Stimulated activated naive CD8-positive, alpha-beta T cell treated with anti-CD3 and anti-CD28 coated beads, Interleukin-15, amount 100 ng/mL, for 72 hours (primary cell): Measurements from ENCODE around the gene NINL.
"Not testable (repeated sequence)": the region's sequence is repeated elsewhere in the genome, so short reads cannot be mapped to it uniquely, and the experiment has no call there.

Source experiments
- ATAC-seq: fragments of 150-1000 bp; cut with Tn5 transposase; 2 replicates; pipeline ENCODE4 v1.10.0; 2021; ENCODE audit warnings: mild to moderate bottlenecking, moderate library complexity
- DNase-seq, 2 donors: peaks; one replicate each; pipeline ENCODE4 v3.0.0; 2021 to 2022
- H3K27ac Mint-ChIP-seq, 2 donors: one replicate each; pipeline ENCODE4 v1.8.0; 2022; ENCODE audit warnings: mild to moderate bottlenecking in 2 of 2, mixed read lengths in 2 of 2, moderate library complexity in 2 of 2
- H3K27me3 Mint-ChIP-seq: one replicate; pipeline ENCODE4 v1.8.0; 2022; ENCODE audit warnings: mixed read lengths
- H3K4me1 Mint-ChIP-seq: one replicate; pipeline ENCODE4 v1.8.0; 2022; ENCODE audit warnings: mild to moderate bottlenecking, mixed read lengths
- H3K4me3 Mint-ChIP-seq, 2 donors: one replicate each; pipeline ENCODE4 v1.8.0; 2022; ENCODE audit warnings: mild to moderate bottlenecking in 2 of 2, mixed read lengths in 2 of 2, moderate library complexity in 1 of 2
- H3K9me3 Mint-ChIP-seq, 2 donors: one replicate each; pipeline ENCODE4 v1.8.0; 2022; ENCODE audit warnings: mixed read lengths in 2 of 2

Gene NINL

DNA sequence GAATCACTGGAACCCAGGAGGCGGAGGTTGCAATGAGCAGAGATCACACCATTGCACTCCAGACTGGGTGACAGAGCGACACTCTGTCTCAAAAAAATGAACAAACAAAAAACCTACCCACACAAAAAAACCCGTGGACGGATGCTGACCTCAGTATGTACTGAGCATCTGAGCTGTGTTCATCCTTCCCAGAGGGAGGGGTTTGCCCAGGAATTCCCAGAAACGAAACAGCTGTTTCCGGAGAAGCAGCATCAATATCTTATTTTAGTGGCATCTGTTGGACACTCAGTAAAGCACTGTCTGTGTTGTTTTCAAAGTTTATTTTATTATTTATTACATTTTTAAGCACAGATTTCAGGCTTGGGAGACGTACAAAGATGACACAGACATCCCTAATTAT lies 19.8 kb upstream of the NINL start:
- Mint-ChIP-seq H3K27me3 (no peaks in the 10 kb centered on the region), H3K4me1 (peaks cover 6% of the 10 kb centered on the region), H3K4me3 (no peak overlapping the region), H3K9me3 (no peaks in the 10 kb centered on the region), H3K27ac (no peak overlapping the region)
- ATAC-seq: no peak
- DNase-seq: no peak

GRCh38 chr20:25604611-25605010 lies 19.3 kb upstream of the NINL start:
- Mint-ChIP-seq H3K4me3 (no peak overlapping the region), H3K27ac (no peak overlapping the region), H3K27me3 (no peaks in the 10 kb centered on the region), H3K9me3 (no peaks in the 10 kb centered on the region), H3K4me1 (peaks cover 6% of the 10 kb centered on the region)
- DNase-seq: no peak
- ATAC-seq: no peak

DNA sequence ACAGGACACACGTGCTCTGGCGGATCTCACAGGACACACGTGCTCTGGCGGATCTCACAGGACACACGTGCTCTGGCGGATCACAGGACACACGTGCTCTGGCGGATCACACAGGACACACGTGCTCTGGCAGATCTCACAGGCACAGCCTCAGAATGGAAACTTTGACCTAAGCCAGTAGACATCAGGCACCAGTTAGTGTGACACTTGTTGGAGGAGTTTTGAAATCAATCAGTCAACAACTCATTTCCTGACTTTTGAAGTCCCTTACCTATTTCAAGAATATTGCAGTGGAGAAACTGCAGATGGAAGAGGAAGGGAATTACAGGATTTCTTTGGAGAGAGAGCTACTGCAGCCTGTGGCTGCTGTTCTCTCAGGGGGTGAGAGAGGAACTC lies 17.6 kb upstream of the NINL start:
- DNase-seq: peak in 1 of 2 donors; percentile 18
- H3K4me3 Mint-ChIP-seq, H3K27me3 Mint-ChIP-seq, H3K27ac Mint-ChIP-seq, H3K9me3 Mint-ChIP-seq, H3K4me1 Mint-ChIP-seq: not testable (repeated sequence)
- ATAC-seq: peak; percentile 83

DNA sequence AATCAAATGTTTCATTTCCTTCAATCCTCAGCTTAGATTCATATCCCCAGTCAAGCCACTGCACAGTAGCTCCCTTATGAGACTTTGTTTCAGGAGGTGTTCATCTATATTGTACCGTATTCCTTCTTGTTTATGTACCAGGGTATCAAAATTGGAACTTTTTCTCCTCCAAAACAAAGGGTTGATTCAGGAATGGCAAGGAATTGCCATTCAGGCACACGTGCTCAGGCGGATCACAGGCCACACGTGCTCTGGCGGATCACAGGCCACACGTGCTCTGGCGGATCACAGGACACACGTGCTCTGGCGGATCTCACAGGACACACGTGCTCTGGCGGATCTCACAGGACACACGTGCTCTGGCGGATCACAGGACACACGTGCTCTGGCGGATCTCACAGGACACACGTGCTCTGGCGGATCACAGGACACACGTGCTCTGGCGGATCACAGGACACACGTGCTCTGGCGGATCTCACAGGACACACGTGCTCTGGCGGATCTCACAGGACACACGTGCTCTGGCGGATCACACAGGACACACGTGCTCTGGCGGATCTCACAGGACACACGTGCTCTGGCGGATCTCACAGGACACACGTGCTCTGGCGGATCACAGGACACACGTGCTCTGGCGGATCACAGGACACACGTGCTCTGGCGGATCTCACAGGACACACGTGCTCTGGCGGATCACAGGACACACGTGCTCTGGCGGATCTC lies 17.0 kb upstream of the NINL start:
- H3K9me3 Mint-ChIP-seq, H3K27me3 Mint-ChIP-seq, H3K4me3 Mint-ChIP-seq, DNase-seq, H3K4me1 Mint-ChIP-seq, ATAC-seq: not testable (repeated sequence)
- H3K27ac Mint-ChIP-seq: peak overlapping the region in 1 of 2 donors; percentile 38

DNA sequence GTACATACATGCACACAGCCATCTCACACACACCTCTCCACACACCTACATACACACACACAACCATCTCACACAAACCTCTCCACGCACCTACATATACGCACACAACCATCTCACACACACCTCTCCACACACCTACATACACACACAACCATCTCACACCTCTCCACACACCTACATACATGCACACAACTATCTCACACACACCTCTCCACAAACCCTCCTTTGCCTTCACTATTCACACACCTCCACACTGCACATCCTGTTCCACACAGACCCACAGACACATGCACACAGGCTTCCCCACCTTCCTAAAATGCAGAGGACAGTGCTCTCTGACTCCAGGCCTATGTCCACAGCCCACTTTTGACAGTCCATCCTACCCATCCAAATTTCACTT lies 16.3 kb upstream of the NINL start:
- Mint-ChIP-seq H3K4me1 (peaks cover 6% of the 10 kb centered on the region), H3K9me3 (no peaks in the 10 kb centered on the region), H3K27ac (no peak overlapping the region), H3K4me3 (no peak overlapping the region), H3K27me3 (no peaks in the 10 kb centered on the region)
- no peak for DNase-seq
- ATAC-seq: no peak

DNA sequence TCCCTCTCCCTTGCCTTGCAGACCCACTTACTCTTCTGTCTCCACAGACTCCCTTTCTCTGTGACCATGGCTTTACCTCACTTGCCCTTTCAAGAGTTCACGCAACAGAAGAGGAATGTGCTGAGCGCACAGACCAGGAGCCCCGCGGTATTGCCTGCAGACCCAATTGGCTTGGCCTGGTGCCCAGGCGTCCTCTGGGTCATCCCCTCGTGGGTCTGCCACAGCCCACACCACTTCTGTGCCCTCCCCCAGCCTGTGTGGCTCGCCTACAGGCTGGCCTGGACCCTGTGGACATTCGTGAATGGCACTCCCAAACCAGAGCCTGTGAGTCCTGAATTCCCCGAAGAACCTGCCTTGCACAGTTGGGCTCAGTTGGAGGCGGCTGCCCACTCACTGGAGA lies 15.3 kb upstream of the NINL start:
- DNase-seq (no peak), ATAC-seq (no peak)
- Mint-ChIP-seq H3K4me1 (peaks cover 6% of the 10 kb centered on the region), H3K4me3 (no peak overlapping the region), H3K27me3 (no peaks in the 10 kb centered on the region), H3K9me3 (no peaks in the 10 kb centered on the region), H3K27ac (peak overlapping the region in 1 of 2 donors; percentile 27)

DNA sequence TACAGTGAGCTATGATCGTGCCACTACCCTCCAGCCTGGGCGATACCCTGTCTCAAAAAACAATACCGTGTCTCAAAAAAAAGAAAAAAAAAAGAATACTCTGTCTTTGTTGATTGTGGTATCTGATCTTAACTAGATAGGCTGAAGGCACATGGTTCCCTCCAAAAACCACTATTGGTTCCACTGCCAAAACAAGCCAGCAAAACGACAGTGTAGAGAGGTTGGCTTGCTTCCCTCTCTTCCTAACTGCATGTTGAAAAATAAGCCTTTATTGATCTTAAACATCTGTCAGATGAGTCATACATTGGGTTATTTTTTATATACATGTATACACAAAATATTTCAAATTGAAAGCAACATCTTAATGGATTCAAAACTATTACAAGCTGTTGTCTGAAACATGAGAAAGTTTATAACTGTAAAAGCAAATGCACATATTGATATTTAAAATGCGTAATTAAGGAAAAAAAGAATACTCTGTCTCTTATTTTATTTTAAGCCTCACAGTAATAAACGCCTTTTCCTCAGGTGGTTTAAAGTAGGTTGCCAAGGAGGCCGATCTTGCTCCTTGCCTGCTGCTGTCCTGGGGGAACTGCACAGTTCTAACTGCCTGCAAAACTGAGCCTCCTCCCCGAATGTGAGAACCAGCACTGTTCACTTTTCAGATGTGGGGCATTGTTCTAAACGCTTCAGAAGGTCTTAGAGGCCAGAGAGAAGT lies 7.0 kb upstream of the NINL start:
- no peak for DNase-seq

GRCh38 chr20:25590778-25591177 lies 5.4 kb upstream of the NINL start:
- not testable (repeated sequence) for H3K27me3 Mint-ChIP-seq, DNase-seq, H3K27ac Mint-ChIP-seq, H3K9me3 Mint-ChIP-seq, ATAC-seq, H3K4me1 Mint-ChIP-seq, H3K4me3 Mint-ChIP-seq

More for the DNA sequence above, 7.0 kb upstream of the NINL start:
- ATAC-seq: no peak
- no peaks in the 10 kb centered on the region for H3K9me3 Mint-ChIP-seq
- H3K27me3 Mint-ChIP-seq: no peaks in the 10 kb centered on the region
- no peaks in the 10 kb centered on the region for H3K4me1 Mint-ChIP-seq
- H3K4me3 Mint-ChIP-seq: no peak overlapping the region
- H3K27ac Mint-ChIP-seq: peak overlapping the region in 1 of 2 donors; percentile 14

DNA sequence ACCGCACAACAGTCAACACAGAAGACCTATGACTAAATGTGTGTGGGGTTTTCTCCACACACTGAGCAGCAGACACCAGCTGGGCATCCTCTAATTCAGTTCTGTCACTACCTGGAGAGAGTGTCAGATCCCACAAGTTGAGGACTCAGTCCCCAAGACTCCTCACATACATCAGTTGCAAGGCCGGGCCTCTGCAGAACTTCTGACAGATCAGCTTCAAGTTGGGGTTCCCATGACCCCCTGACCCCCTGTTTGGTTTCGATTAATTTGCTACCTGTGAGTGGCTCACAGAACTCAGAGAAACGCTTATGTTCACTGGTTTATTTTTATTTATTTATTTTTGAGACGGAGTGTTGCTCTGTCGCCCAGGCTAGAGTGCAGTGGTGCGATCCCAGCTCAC lies 3.2 kb upstream of the NINL start:
- ATAC-seq: no peak
- peaks cover 7% of the 10 kb centered on the region for H3K4me1 Mint-ChIP-seq
- no peaks in the 10 kb centered on the region for H3K9me3 Mint-ChIP-seq
- H3K27me3 Mint-ChIP-seq: peaks cover 4% of the 10 kb centered on the region
- H3K27ac Mint-ChIP-seq: no peak overlapping the region
- H3K4me3 Mint-ChIP-seq: no peak overlapping the region
- no peak for DNase-seq

- peaks cover 11% of the 10 kb centered on the region for H3K4me1 Mint-ChIP-seq
- H3K9me3 Mint-ChIP-seq: no peaks in the 10 kb centered on the region
- H3K4me3 Mint-ChIP-seq: no peak overlapping the region
- DNase-seq: no peak
- H3K27ac Mint-ChIP-seq: no peak overlapping the region
- H3K27me3 Mint-ChIP-seq: peaks cover 13% of the 10 kb centered on the region
- no peak for ATAC-seq
Measured at GRCh38 chr20:25587536-25587935, 2.2 kb upstream of the NINL start.

DNA sequence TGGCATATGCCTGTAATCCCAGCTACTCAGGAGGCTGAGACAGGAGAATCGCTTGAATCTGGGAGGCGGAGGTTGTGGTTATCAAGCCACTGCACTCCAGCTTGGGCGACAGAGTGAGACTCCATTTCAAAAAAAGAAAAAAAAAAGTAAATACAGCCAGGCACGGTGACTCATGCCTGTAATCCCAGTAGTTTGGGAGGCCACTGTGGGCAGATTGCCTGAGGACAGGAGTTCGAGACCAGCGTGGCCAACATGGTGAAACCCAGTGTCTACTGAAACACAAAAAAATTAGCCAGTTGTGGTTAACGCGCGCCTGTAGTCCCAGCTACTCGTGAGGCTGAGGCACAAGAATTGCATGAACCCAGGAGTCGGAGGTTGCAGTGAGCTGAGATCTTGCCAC lies 1.5 kb upstream of the NINL start:
- Mint-ChIP-seq H3K4me3 (no peak overlapping the region), H3K27me3 (peaks cover 13% of the 10 kb centered on the region), H3K4me1 (peaks cover 11% of the 10 kb centered on the region), H3K9me3 (no peaks in the 10 kb centered on the region), H3K27ac (no peak overlapping the region)
- no peak for DNase-seq
- ATAC-seq: no peak

- H3K9me3 Mint-ChIP-seq, DNase-seq, H3K27ac Mint-ChIP-seq, ATAC-seq: not testable (repeated sequence)
- Mint-ChIP-seq H3K4me1 (peaks cover 11% of the 10 kb centered on the region), H3K4me3 (peak overlapping the region; percentile 49 to 64), H3K27me3 (peaks cover 13% of the 10 kb centered on the region)
Measured at GRCh38 chr20:25583607-25584006, 1.7 kb downstream of the NINL start.

GRCh38 chr20:25580711-25581110 lies 4.6 kb downstream of the NINL start:
- ATAC-seq (no peak), DNase-seq (no peak)
- H3K27me3 Mint-ChIP-seq: peaks cover 13% of the 10 kb centered on the region
- no peaks in the 10 kb centered on the region for H3K9me3 Mint-ChIP-seq
- H3K27ac Mint-ChIP-seq: no peak overlapping the region
- peaks cover 11% of the 10 kb centered on the region for H3K4me1 Mint-ChIP-seq
- no peak overlapping the region for H3K4me3 Mint-ChIP-seq

- Mint-ChIP-seq H3K27me3 (peaks cover 13% of the 10 kb centered on the region), H3K9me3 (no peaks in the 10 kb centered on the region), H3K27ac (peak overlapping the region in 1 of 2 donors; percentile 65), H3K4me3 (no peak overlapping the region), H3K4me1 (peaks cover 5% of the 10 kb centered on the region)
- DNase-seq: no peak
- no peak for ATAC-seq
Measured at GRCh38 chr20:25579081-25579770, 6.1 kb downstream of the NINL start.

GRCh38 chr20:25576783-25577530 lies 8.4 kb downstream of the NINL start:
- Mint-ChIP-seq H3K9me3 (no peaks in the 10 kb centered on the region), H3K4me3 (no peak overlapping the region), H3K27ac (no peak overlapping the region), H3K27me3 (no peaks in the 10 kb centered on the region), H3K4me1 (no peaks in the 10 kb centered on the region)
- DNase-seq (no peak), ATAC-seq (no peak)
